Measurements from ENCODE around the gene ETV5. TPM values are rescaled to one million over a fixed set of nuclear protein-coding genes. Genes with fewer than 3 reads are reported as not detected.

Gene ETV5
- total and polyA plus RNA-seq, 2 of the 4 experiments (the other 2 are of a cell fraction) = 15.7 to 20.1 TPM

DNA sequence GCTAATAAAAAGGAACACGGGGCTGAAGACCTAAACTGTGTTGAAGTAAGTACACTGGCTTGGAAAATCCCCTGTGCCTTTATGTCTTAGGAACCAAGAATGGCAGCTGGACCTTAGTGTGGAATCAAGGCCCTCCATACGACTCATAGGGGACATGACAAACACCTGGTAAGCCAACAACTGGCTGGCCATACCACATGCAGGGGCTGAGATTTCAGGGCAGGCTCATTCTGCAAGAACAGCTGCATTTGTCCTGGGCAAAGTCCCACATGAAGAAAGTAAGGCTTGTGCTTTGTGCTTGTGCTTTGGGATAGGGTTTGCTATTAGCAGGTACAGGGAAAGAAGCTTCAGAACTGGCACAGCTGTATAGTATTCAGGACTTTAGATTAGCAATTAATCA, 18.0 kb downstream of the ETV5 start:
- H4K20me1 ChIP-seq (ENCODE audit: insufficient read depth, low read length) = no peaks in the 10 kb centered on the region
- no peak overlapping the region for H3K4me3 ChIP-seq (ENCODE audit: insufficient read depth, low read depth, low read length)
- DNase-seq (no peak), ATAC-seq (ENCODE audit: low read depth) (no peak)
- no peak overlapping the region for H2AK9ac ChIP-seq (replicated peaks; ENCODE audit: low read depth, low read length, poor library complexity)
- H3K14ac ChIP-seq (replicated peaks; ENCODE audit: low read depth, low read length) = no peak overlapping the region
- H3K9ac ChIP-seq (ENCODE audit: low read depth, low read length) = no peak overlapping the region
- no peak overlapping the region for H2BK15ac ChIP-seq (ENCODE audit: low read depth, low read length)
- peaks cover 4% of the 10 kb centered on the region for H3K36me3 ChIP-seq (ENCODE audit: control insufficient read depth, insufficient read depth, low read length)
- H2BK5ac ChIP-seq (ENCODE audit: low read depth, low read length, poor library complexity, severe bottlenecking) = no peak overlapping the region
- H4K91ac ChIP-seq (ENCODE audit: insufficient read depth, low read depth, low read length) = no peak overlapping the region
- TF ChIP-seq, protein P1, sequence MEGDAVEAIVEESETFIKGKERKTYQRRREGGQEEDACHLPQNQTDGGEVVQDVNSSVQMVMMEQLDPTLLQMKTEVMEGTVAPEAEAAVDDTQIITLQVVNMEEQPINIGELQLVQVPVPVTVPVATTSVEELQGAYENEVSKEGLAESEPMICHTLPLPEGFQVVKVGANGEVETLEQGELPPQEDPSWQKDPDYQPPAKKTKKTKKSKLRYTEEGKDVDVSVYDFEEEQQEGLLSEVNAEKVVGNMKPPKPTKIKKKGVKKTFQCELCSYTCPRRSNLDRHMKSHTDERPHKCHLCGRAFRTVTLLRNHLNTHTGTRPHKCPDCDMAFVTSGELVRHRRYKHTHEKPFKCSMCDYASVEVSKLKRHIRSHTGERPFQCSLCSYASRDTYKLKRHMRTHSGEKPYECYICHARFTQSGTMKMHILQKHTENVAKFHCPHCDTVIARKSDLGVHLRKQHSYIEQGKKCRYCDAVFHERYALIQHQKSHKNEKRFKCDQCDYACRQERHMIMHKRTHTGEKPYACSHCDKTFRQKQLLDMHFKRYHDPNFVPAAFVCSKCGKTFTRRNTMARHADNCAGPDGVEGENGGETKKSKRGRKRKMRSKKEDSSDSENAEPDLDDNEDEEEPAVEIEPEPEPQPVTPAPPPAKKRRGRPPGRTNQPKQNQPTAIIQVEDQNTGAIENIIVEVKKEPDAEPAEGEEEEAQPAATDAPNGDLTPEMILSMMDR (conservative IDR thresholded peaks at IDR 0.05; ENCODE audit: low read depth, low read length) = no peak
- no peak for TF ChIP-seq RFX5 (IDR thresholded peaks at IDR 0.05; ENCODE audit: low read depth, low read length)
- no peak for TF ChIP-seq SMC3 (IDR thresholded peaks at IDR 0.05; ENCODE audit: low read depth, low read length)
- TF ChIP-seq BHLHE40 (IDR thresholded peaks at IDR 0.05; ENCODE audit: low read depth, low read length) = no peak
- no peak for TF ChIP-seq FOS (IDR thresholded peaks at IDR 0.05; ENCODE audit: low read depth, low read length)
- TF ChIP-seq MXI1 (IDR thresholded peaks at IDR 0.05; ENCODE audit: borderline replicate concordance, low read depth, low read length) = no peak
- no peak for TF ChIP-seq CHD1 (IDR thresholded peaks at IDR 0.05; ENCODE audit: low read depth, low read length)
- TF ChIP-seq NFE2L2 (IDR thresholded peaks at IDR 0.05; ENCODE audit: low read depth, low read length) = no peak
- TF ChIP-seq, protein P2, sequence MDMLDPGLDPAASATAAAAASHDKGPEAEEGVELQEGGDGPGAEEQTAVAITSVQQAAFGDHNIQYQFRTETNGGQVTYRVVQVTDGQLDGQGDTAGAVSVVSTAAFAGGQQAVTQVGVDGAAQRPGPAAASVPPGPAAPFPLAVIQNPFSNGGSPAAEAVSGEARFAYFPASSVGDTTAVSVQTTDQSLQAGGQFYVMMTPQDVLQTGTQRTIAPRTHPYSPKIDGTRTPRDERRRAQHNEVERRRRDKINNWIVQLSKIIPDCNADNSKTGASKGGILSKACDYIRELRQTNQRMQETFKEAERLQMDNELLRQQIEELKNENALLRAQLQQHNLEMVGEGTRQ (IDR thresholded peaks at IDR 0.05; ENCODE audit: low read depth, low read length) = no peak
- TF ChIP-seq MAFK (IDR thresholded peaks at IDR 0.05; ENCODE audit: low read depth, low read length) = no peak
- TF ChIP-seq CEBPB (IDR thresholded peaks at IDR 0.05; ENCODE audit: low read depth, low read length) = no peak
- TF ChIP-seq POLR2A (IDR thresholded peaks at IDR 0.05; ENCODE audit: low read depth, low read length) = no peak
- peaks cover 3% of the 10 kb centered on the region for H3K4me1 ChIP-seq (ENCODE audit: control insufficient read depth, insufficient read depth, low read length)
- H3K56ac ChIP-seq (ENCODE audit: extremely low read depth, insufficient read depth, low read length) = no peak overlapping the region
- H3K27ac ChIP-seq (ENCODE audit: insufficient read depth, low read length) = no peak overlapping the region
- in situ Hi-C loops (cut with MboI; ENCODE audit: low sequenced_read_pairs) = no loop called here
- H2AK5ac ChIP-seq (ENCODE audit: low read depth, low read length) = no peak overlapping the region
- intact Hi-C loops (cut with micrococcal nuclease) = no loop called here
- no peak overlapping the region for H3K18ac ChIP-seq (ENCODE audit: low read depth, low read length)
- no peak overlapping the region for H2BK20ac ChIP-seq (ENCODE audit: low read depth, low read length)
- H2BK120ac ChIP-seq (ENCODE audit: low read depth, low read length) = no peak overlapping the region
- ChIA-PET POLR2A (ENCODE audit: unreplicated experiment) (interaction anchor here (0.5 kb wide), 1 partner anchor 218 kb away, joined by 3 read pairs; no protein-coding TSS in a partner anchor), CTCF (interaction anchor here (1.0 kb wide), 1 partner anchor 449 kb away, joined by 6 read pairs; no protein-coding TSS in a partner anchor)
- H4K5ac ChIP-seq (ENCODE audit: low read depth, low read length) = no peak overlapping the region
- no peak overlapping the region for H3K4ac ChIP-seq (ENCODE audit: low read depth, low read length)
- dilution Hi-C loops (cut with HindIII; ENCODE audit: low sequenced_read_pairs, unreplicated experiment) = no loop called here
- H3K79me1 ChIP-seq (ENCODE audit: low read depth in 1 of 2, low read length in 2 of 2) = peaks cover 25 to 34% of the 10 kb centered on the region in 2 experiments
- H3K9me1 ChIP-seq (ENCODE audit: insufficient read depth, low read length) = no peaks in the 10 kb centered on the region; the same call in 1 of the 2 replicates
- 100% methylated on average over 1 of the region's 2 CpGs; no CpG with 5 or more reads in 1 of the 2 experiments for WGBS, 2 experiments (ENCODE audit: extremely low coverage in 2 of 2, insufficient read length in 1 of 2)
- no TSS peak for BruUV-seq (replicated peaks)
- H4K8ac ChIP-seq (ENCODE audit: low read depth in 2 of 2, low read length in 2 of 2) = no peak overlapping the region
- H2AFZ ChIP-seq (replicated peaks; ENCODE audit: low read length, poor library complexity) = no peak overlapping the region
- H3K27me3 ChIP-seq (ENCODE audit: control insufficient read depth, insufficient read depth, low read length) = no peaks in the 10 kb centered on the region
- H3K23ac ChIP-seq (ENCODE audit: low read depth, low read length) = no peak overlapping the region
- H3K9me3 ChIP-seq (ENCODE audit: control insufficient read depth, insufficient read depth, low read length) = no peaks in the 10 kb centered on the region
- H3K4me2 ChIP-seq (ENCODE audit: low read depth, low read length) = no peak overlapping the region

Measured in IMR-90 (cell line).